ENCODE measurements around the gene TRPV2. TPM values are rescaled to one million over a fixed set of nuclear protein-coding genes. Genes with fewer than 3 reads are reported as not detected.

The TRPV2 gene
- total and polyA plus RNA-seq, 8 donors: 2.8 to 14.7 (median 7.2) TPM

GRCh38 chr17:16378636-16379282 is 36.6 kb upstream of the TRPV2 start:
- ATAC-seq (no peak), DNase-seq (peak in 2 of 6 donors; percentile 36 to 47), FAIRE-seq (no peak)
- intact Hi-C loops (cut with DNase I): no loop called here
- no peaks in the 10 kb centered on the region for H3K27me3 ChIP-seq
- peak overlapping the region; percentile 56 to 100 (median 97) for H3K27ac ChIP-seq
- no peak overlapping the region for H3K4me3 ChIP-seq
- 53 to 56% methylated on average over 17 of the region's 17 CpGs for WGBS, 2 donors
- TF ChIP-seq, protein P1, sequence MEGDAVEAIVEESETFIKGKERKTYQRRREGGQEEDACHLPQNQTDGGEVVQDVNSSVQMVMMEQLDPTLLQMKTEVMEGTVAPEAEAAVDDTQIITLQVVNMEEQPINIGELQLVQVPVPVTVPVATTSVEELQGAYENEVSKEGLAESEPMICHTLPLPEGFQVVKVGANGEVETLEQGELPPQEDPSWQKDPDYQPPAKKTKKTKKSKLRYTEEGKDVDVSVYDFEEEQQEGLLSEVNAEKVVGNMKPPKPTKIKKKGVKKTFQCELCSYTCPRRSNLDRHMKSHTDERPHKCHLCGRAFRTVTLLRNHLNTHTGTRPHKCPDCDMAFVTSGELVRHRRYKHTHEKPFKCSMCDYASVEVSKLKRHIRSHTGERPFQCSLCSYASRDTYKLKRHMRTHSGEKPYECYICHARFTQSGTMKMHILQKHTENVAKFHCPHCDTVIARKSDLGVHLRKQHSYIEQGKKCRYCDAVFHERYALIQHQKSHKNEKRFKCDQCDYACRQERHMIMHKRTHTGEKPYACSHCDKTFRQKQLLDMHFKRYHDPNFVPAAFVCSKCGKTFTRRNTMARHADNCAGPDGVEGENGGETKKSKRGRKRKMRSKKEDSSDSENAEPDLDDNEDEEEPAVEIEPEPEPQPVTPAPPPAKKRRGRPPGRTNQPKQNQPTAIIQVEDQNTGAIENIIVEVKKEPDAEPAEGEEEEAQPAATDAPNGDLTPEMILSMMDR (IDR thresholded peaks at IDR 0.05): no peak
- H3K4me1 ChIP-seq: peaks cover 24 to 35% (median 34%) of the 10 kb centered on the region in 3 donors
- no peaks in the 10 kb centered on the region for H3K9me3 ChIP-seq
- peaks cover 0 to 8% (median 0%) of the 10 kb centered on the region in 3 donors for H3K36me3 ChIP-seq

- intact Hi-C loops (cut with DNase I): no loop called here
- TF ChIP-seq, protein P1 (IDR thresholded peaks at IDR 0.05): no peak
- ATAC-seq (no peak), FAIRE-seq (no peak), DNase-seq (no peak)
- 87 to 88% methylated on average over 8 of the region's 8 CpGs for WGBS, 2 donors
- Histone ChIP-seq H3K4me3 (no peak overlapping the region), H3K27ac (peak overlapping the region in 3 of 4 donors; percentile 96 to 100 (median 98)), H3K36me3 (peaks cover 0 to 8% (median 0%) of the 10 kb centered on the region in 3 donors), H3K27me3 (no peaks in the 10 kb centered on the region), H3K9me3 (no peaks in the 10 kb centered on the region), H3K4me1 (peaks cover 24 to 38% (median 36%) of the 10 kb centered on the region in 3 donors)
Measured at GRCh38 chr17:16379654-16380053, 35.7 kb upstream of the TRPV2 start.

- no peaks in the 10 kb centered on the region for H3K9me3 ChIP-seq
- H3K4me1 ChIP-seq: peaks cover 24 to 38% (median 36%) of the 10 kb centered on the region in 3 donors
- no peaks in the 10 kb centered on the region for H3K27me3 ChIP-seq
- TF ChIP-seq, protein P1 (IDR thresholded peaks at IDR 0.05): no peak
- FAIRE-seq (peak; percentile 67), ATAC-seq (peak; percentile 85 to 94 (median 93)), DNase-seq (peak; percentile 94 to 98 (median 97))
- WGBS, 2 donors: 0 to 1% methylated on average over 66 to 67 of the region's 67 CpGs
- H3K36me3 ChIP-seq: peaks cover 0 to 8% (median 0%) of the 10 kb centered on the region in 3 donors
- intact Hi-C loops (cut with DNase I): no loop called here
- peak within 1 kb of the TSS; percentile 94 to 100 (median 97) for H3K27ac ChIP-seq
- peak within 1 kb of the TSS; percentile 27 to 61 (median 43) for H3K4me3 ChIP-seq
Measured at GRCh38 chr17:16380640-16381495, 34.5 kb upstream of the TRPV2 start, which contains the start of gene UBB. UBB (plus strand) TSS chr17:16381091; CDS start chr17:16381908, 817 bp downstream.

- ATAC-seq: peak in 1 of 4 donors; percentile 6
- H3K4me1 ChIP-seq: peaks cover 24 to 38% (median 36%) of the 10 kb centered on the region in 3 donors
Measured at GRCh38 chr17:16381496-16381820, 33.9 kb upstream of the TRPV2 start.

More at GRCh38 chr17:16381496-16381820, 33.9 kb upstream of the TRPV2 start:
- TF ChIP-seq, protein P1 (IDR thresholded peaks at IDR 0.05): no peak
- no peak for FAIRE-seq
- H3K27ac ChIP-seq: peak overlapping the region; percentile 94 to 100 (median 97)
- no peak for DNase-seq
- intact Hi-C loops (cut with DNase I): no loop called here
- 0 to 1% methylated on average over 14 of the region's 14 CpGs for WGBS, 2 donors
- peak overlapping the region; percentile 27 to 61 (median 43) for H3K4me3 ChIP-seq
- H3K36me3 ChIP-seq: peaks cover 0 to 8% (median 0%) of the 10 kb centered on the region in 3 donors
- no peaks in the 10 kb centered on the region for H3K9me3 ChIP-seq
- H3K27me3 ChIP-seq: no peaks in the 10 kb centered on the region

All from pancreas (tissue), 10 donors.